SK-N-MC (cell line): ENCODE data around the gene AVEN.

Source experiments
- DNase-seq: peaks from one replicate; pipeline ENCODE4 v3.0.0-alpha.2; 2011; ENCODE audit warnings: low read depth, low spot score
- H3K27ac ChIP-seq: fragments of 200-600 bp; sonication (generic); 2 replicates; pipeline ENCODE4 v1.5.1; 2016; ENCODE audit warnings: mixed run types
- H3K36me3 ChIP-seq: fragments of 200-600 bp; sonication (generic); 2 replicates; pipeline ENCODE4 v1.6.1; 2017; ENCODE audit warnings: antibody characterized with exemption, low read length, mixed read lengths; ENCODE audit not compliant: insufficient read depth
- H3K4me3 ChIP-seq: fragments of 200-600 bp; sonication (generic); 2 replicates; pipeline ENCODE4 v1.5.1; 2016
- H3K9ac ChIP-seq: fragments of 200-600 bp; sonication (generic); 2 replicates; pipeline ENCODE4 v1.8.0; 2017; ENCODE audit warnings: mixed run types, mixed read lengths; ENCODE audit not compliant: insufficient read length
- H3K9me3 ChIP-seq: fragments of 200-600 bp; sonication (generic); 2 replicates; pipeline ENCODE4 v1.6.1; 2017; ENCODE audit warnings: low read depth, mild to moderate bottlenecking, antibody characterized with exemption, low read length, moderate library complexity, mixed read lengths
- EZH2 ChIP-seq: fragments of 200-600 bp; sonication (generic); IDR thresholded peaks from one replicate; pipeline ENCODE4 v1.6.1; 2017; ENCODE audit warnings: antibody characterized with exemption
- FOXP2 ChIP-seq: optimal IDR thresholded peaks from 2 replicates; pipeline ENCODE3; 2011; ENCODE audit warnings: mild to moderate bottlenecking, moderate library complexity; ENCODE audit not compliant: insufficient read depth; ENCODE audit errors: extremely low read length, control extremely low read depth
- POLR2AphosphoS5 ChIP-seq: IDR thresholded peaks from 2 replicates; pipeline ENCODE4 v1.6.1; 2012; ENCODE audit warnings: mild to moderate bottlenecking, low read depth, low read length, borderline replicate concordance

The AVEN gene

DNA sequence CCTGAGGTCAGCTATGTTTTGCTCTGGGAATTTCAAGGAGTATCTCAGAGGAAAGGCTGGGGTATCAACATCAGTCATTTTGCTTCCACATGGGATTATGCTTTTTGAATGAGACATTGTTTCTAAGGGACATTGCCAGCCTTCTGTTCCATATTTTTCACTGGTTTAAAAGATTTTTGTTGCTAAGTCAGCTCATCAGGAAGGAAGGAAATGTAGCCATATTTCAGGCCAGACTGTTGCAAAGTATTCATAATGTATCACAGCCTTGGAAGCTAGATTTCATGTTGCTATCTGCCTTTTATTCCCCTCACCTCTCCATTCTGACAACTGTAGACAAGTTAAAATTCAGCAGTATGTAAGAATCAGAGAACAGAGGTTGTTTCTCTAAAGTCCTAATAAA is 131.7 kb downstream of the AVEN start:
- no peak for DNase-seq
- no peaks in the 10 kb centered on the region for H3K36me3 ChIP-seq
- no peak overlapping the region for H3K9ac ChIP-seq
- no peak overlapping the region for H3K4me3 ChIP-seq
- no peaks in the 10 kb centered on the region for H3K9me3 ChIP-seq
- H3K27ac ChIP-seq, result no peak overlapping the region
- no peak for TF ChIP-seq FOXP2
- no peak for TF ChIP-seq EZH2
- TF ChIP-seq POLR2AphosphoS5, result no peak

DNA sequence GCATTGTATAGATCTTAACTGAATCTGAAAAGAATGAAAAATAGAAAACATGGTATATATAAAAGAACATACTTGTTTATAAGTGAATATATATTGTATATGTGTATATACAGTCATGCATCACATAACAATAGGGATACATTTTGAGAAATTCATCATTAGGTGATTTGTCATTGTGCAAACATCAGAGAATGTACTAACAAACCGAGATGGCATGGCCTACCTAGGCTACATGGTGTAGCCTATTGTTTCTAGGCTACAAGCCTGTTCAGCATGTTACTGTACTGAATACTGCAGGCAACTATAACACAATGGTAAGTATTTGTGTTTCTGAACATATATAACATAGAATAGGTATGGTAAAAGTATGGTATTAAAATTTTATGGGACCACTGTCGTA is 135.3 kb downstream of the AVEN start:
- H3K36me3 ChIP-seq, result no peaks in the 10 kb centered on the region
- H3K9me3 ChIP-seq, result no peaks in the 10 kb centered on the region
- TF ChIP-seq FOXP2, result no peak
- no peak for TF ChIP-seq EZH2
- TF ChIP-seq POLR2AphosphoS5, result no peak
- H3K9ac ChIP-seq, result no peak overlapping the region
- no peak for DNase-seq
- H3K4me3 ChIP-seq, result no peak overlapping the region
- H3K27ac ChIP-seq, result no peak overlapping the region

DNA sequence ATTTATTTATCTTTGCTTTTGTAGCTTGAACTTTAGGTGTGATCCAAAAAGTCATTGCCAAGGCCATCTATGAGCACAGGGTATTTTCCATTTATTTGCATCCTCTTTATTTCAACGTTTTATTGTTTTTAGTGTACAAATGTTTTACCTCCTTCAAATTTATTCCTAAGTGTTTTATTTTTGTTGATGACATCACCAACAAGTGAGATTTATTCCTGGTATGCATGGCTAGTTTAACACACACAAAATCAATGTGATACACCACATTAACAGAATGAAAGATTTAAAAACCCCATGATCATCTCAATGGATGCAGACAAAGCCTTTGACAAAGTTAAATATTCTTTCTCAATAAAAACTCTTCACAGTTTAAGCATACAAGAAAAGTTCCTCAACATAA is 137.0 kb downstream of the AVEN start:
- H3K9ac ChIP-seq, result no peak overlapping the region
- DNase-seq, result no peak
- H3K36me3 ChIP-seq, result no peaks in the 10 kb centered on the region
- H3K9me3 ChIP-seq, result no peaks in the 10 kb centered on the region
- no peak overlapping the region for H3K4me3 ChIP-seq
- H3K27ac ChIP-seq, result no peak overlapping the region
- TF ChIP-seq POLR2AphosphoS5, result no peak
- TF ChIP-seq FOXP2, result no peak
- no peak for TF ChIP-seq EZH2

DNA sequence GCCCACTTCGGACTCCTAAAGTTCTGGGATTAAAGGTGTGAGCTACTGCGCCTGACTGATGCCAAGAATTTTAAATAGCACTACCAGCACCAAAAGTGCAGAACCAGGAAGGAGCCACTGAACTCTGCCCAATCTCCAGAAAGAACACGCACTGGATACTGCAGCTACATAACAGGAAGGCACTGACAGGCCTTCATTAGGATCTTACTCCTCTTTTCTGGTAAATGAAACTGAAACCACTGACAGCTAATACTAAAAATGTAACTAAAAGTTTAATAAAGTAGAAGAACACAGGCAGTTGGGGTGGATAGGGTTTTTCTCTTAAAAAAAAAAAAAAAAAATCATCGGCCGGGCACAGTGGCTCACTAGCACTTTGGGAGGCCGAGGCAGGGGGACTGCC is 144.8 kb downstream of the AVEN start:
- Histone ChIP-seq H3K36me3 (no peaks in the 10 kb centered on the region), H3K9ac (no peak overlapping the region), H3K9me3 (no peaks in the 10 kb centered on the region), H3K27ac (no peak overlapping the region), H3K4me3 (no peak overlapping the region)
- TF ChIP-seq EZH2 (no peak), POLR2AphosphoS5 (no peak), FOXP2 (no peak)
- DNase-seq, result no peak

DNA sequence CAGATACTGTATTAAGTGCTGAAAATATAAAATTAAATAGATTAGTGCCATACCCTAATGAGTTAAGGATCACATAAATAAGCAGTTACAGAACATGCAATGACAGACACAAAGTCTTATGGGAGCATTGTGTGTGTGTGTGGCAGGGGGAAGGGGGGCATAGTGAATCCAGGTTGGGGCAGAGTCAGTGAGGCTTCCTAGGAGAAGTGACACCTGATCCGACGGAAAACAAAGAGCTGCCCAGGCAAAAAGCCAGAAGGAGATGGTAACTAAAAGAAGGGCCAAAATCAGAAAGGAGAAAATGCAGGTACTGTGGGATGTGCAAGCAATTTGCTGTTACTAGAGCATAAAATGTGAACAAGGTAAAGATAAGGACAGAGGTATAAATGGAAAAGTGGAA is 150.8 kb downstream of the AVEN start:
- H3K9me3 ChIP-seq, result no peaks in the 10 kb centered on the region
- no peak overlapping the region for H3K4me3 ChIP-seq
- TF ChIP-seq FOXP2 (no peak), POLR2AphosphoS5 (no peak), EZH2 (no peak)
- H3K36me3 ChIP-seq, result no peaks in the 10 kb centered on the region
- DNase-seq, result no peak
- H3K9ac ChIP-seq, result no peak overlapping the region
- no peak overlapping the region for H3K27ac ChIP-seq

DNA sequence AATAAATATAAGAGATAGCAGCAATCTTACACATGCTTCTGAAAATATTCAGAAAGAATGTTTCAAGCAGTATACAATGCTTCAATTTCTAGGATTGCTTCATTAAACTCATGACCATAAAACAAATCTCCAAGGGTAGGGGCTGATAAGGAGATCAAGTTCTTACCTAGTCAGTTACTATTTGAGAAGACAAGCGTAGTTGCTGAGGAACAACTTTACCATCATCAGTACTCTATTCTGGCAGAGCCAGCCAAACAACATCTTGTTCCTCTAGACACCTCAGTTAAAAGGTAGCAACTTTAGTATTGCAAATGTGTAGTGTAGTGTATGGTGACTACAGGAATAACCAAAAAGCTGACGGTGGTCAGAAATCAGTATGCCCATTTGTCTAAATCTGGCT is 156.1 kb downstream of the AVEN start:
- no peak for DNase-seq
- Histone ChIP-seq H3K9me3 (no peaks in the 10 kb centered on the region), H3K36me3 (no peaks in the 10 kb centered on the region), H3K4me3 (no peak overlapping the region), H3K27ac (no peak overlapping the region), H3K9ac (no peak overlapping the region)
- TF ChIP-seq EZH2 (no peak), POLR2AphosphoS5 (no peak), FOXP2 (no peak)

DNA sequence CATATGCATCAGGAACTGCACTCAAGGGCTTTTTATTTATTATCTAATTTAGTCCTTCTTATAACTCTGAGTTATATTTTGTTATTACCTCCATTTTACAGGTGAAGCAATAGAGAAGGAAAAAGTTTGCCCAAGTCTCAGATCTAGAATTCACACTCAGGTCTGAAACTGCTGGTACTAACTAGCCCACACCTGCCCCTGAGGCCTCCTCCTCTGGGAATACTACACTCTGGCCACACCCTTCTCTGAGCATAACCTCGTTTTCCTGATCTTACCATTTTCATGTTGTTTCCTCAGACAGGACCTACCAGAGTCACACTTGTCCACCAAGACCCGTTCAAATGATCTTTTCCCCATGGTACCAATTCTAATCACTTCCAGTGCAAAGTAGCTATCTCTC is 164.8 kb downstream of the AVEN start:
- no peak for DNase-seq

DNA sequence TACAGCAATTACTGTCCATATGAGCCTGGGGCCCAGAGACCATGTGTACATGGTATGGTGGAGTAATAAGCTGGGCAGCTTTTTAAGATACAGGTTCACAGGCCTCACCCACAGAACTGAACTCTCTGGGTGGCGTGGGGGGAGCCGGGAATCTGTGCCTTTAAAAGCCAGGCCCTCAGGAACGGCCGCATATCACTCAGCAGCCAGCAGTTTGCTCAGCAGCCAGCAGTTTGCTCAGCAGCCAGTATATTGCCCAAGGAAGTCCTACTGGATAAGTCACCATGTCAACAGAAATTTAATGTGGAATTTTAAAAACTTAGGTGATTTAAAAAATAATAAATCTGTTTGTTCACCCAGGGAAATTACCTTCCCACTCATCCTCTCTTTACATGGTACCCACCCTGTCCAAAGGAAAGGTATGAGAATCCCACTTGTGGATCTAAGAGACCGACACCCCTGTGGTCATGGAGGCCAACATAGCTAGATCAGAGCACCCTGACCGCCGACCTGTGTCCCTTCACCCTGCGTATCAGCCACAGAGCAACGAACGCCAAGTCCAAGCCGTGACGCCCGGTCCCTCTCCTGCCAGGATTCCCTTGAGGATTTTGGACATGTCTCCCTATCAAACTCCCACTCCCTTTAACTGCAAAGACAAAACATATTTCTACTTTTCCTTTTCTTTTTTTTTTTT is 166.4 kb downstream of the AVEN start:
- DNase-seq, result no peak
- TF ChIP-seq POLR2AphosphoS5 (no peak), FOXP2 (no peak), EZH2 (no peak)
- H3K9ac ChIP-seq, result no peak overlapping the region

More for the DNA sequence above, 164.8 kb downstream of the AVEN start:
- no peak overlapping the region for H3K9ac ChIP-seq
- no peak overlapping the region for H3K27ac ChIP-seq
- no peaks in the 10 kb centered on the region for H3K9me3 ChIP-seq
- no peak for TF ChIP-seq FOXP2
- TF ChIP-seq EZH2, result no peak
- no peak for TF ChIP-seq POLR2AphosphoS5
- H3K4me3 ChIP-seq, result no peak overlapping the region
- H3K36me3 ChIP-seq, result no peaks in the 10 kb centered on the region

DNA sequence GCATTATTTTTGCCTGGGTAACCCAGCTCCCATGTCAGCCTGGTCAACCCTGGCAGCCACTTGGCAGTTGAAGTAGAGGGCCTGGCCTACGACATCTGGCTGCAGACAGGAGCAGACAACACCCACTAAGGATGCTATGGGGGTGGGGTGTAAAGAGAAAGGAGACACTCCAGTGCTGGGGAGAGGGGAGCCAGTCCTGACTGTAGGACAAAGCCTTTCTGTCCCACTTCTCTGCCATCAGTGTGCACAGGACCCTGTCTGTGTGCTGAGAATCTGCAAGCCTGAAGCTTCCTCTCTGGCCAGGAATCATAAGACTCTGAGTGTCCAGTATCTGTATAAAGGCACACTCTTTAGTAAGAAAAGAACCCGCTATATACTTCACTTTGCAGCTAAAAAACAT is 167.0 kb downstream of the AVEN start:
- DNase-seq, result no peak
- TF ChIP-seq POLR2AphosphoS5, result no peak
- Histone ChIP-seq H3K9ac (no peak overlapping the region), H3K36me3 (no peaks in the 10 kb centered on the region), H3K27ac (no peak overlapping the region), H3K4me3 (no peak overlapping the region), H3K9me3 (no peaks in the 10 kb centered on the region)

More for the DNA sequence above, 166.4 kb downstream of the AVEN start:
- no peak overlapping the region for H3K27ac ChIP-seq
- no peaks in the 10 kb centered on the region for H3K36me3 ChIP-seq
- H3K4me3 ChIP-seq, result no peak overlapping the region
- H3K9me3 ChIP-seq, result no peaks in the 10 kb centered on the region
